ENCODE data around the gene MZT2B.
"Not testable (repeated sequence)": the region's sequence is repeated elsewhere in the genome, so short reads cannot be mapped to it uniquely, and the experiment has no call there.

DNA sequence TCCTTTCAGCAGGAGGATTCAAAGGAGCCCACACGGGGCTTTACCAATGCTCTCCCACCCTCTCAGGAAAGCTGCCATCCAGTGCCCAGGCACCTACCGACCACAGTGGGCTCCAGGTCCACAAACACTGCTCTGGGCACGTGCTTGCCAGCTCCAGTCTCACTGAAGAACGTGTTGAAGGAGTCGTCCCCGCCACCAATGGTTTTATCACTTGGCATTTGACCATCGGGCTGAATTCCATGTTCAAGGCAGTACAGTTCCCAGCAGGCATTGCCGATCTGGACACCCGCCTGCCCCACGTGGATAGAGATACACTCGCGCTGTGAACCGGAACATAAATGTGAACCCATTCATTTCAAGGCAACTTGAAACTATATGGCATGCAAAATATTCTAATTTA lies 14.0 kb downstream of the MZT2B start:
- not testable (repeated sequence) for TF ChIP-seq EZH2phosphoT487 (IDR thresholded peaks at IDR 0.05; ENCODE audit: borderline replicate concordance)
- TF ChIP-seq, protein P1, sequence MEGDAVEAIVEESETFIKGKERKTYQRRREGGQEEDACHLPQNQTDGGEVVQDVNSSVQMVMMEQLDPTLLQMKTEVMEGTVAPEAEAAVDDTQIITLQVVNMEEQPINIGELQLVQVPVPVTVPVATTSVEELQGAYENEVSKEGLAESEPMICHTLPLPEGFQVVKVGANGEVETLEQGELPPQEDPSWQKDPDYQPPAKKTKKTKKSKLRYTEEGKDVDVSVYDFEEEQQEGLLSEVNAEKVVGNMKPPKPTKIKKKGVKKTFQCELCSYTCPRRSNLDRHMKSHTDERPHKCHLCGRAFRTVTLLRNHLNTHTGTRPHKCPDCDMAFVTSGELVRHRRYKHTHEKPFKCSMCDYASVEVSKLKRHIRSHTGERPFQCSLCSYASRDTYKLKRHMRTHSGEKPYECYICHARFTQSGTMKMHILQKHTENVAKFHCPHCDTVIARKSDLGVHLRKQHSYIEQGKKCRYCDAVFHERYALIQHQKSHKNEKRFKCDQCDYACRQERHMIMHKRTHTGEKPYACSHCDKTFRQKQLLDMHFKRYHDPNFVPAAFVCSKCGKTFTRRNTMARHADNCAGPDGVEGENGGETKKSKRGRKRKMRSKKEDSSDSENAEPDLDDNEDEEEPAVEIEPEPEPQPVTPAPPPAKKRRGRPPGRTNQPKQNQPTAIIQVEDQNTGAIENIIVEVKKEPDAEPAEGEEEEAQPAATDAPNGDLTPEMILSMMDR (conservative IDR thresholded peaks at IDR 0.05; ENCODE audit: low read length), result not testable (repeated sequence)
